Central memory CD8-positive, alpha-beta T cell (primary cell): Measurements from ENCODE around the gene PRAMEF1.
"Not testable (repeated sequence)": the region's sequence is repeated elsewhere in the genome, so short reads cannot be mapped to it uniquely, and the experiment has no call there.

Experiments
- ATAC-seq: fragments of 150-1000 bp; cut with Tn5 transposase; replicated peaks from 2 replicates; pipeline ENCODE4 v1.10.0; 2022; ENCODE audit warnings: mild to moderate bottlenecking, moderate FRiP score, moderate number of reproducible peaks; ENCODE audit not compliant: poor library complexity, severe bottlenecking; ENCODE audit errors: extremely low read depth
- DNase-seq, 2 donors: peaks; one replicate each; pipeline ENCODE4 v3.0.0; 2021; ENCODE audit warnings: low spot score in 2 of 2
- H3K27ac Mint-ChIP-seq: one replicate; pipeline ENCODE4 v1.8.0; 2022; ENCODE audit warnings: low read depth, mild to moderate bottlenecking, moderate library complexity, mixed read lengths
- H3K27me3 Mint-ChIP-seq: one replicate; pipeline ENCODE4 v1.8.0; 2022; ENCODE audit warnings: mixed read lengths
- H3K36me3 Mint-ChIP-seq: one replicate; pipeline ENCODE4 v1.8.0; 2022; ENCODE audit warnings: mild to moderate bottlenecking, moderate library complexity, mixed read lengths; ENCODE audit not compliant: insufficient read depth
- H3K4me1 Mint-ChIP-seq: one replicate; pipeline ENCODE4 v1.8.0; 2022; ENCODE audit warnings: mixed read lengths
- H3K4me3 Mint-ChIP-seq: one replicate; pipeline ENCODE4 v1.8.0; 2022; ENCODE audit warnings: mild to moderate bottlenecking, moderate library complexity, mixed read lengths
- H3K9me3 Mint-ChIP-seq: one replicate; pipeline ENCODE4 v1.8.0; 2022; ENCODE audit warnings: mixed read lengths

Gene PRAMEF1, protein sequence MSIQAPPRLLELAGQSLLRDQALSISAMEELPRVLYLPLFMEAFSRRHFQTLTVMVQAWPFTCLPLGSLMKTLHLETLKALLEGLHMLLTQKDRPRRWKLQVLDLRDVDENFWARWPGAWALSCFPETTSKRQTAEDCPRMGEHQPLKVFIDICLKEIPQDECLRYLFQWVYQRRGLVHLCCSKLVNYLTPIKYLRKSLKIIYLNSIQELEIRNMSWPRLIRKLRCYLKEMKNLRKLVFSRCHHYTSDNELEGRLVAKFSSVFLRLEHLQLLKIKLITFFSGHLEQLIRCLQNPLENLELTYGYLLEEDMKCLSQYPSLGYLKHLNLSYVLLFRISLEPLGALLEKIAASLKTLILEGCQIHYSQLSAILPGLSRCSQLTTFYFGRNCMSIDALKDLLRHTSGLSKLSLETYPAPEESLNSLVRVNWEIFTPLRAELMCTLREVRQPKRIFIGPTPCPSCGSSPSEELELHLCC

DNA sequence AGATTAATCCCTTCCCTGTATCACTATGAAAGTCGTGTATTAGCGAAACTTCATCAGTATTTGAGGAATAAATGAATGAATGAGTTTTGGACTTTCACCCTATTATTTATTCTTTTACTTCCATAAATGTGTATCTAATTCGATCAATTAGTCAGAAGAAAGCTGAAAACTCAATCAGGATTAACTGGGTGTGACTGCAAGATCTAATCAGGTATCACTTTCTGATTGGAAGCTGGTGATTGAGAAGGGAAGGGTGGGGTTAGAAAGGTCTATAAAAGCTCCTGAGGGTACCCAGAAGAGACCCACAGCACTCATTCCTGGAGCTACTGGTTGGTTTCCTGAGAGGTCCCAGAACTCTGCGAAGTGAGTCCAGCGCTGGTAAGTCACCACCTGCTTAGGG lies at the start of gene PRAMEF1:
Gene PRAMEF1, plus strand, starts transcription at position 301 of the 400 bp plus-strand sequence. CDS start 1,831 bp downstream, outside the sequence.
- not testable (repeated sequence) for H3K4me1 Mint-ChIP-seq, ATAC-seq, H3K9me3 Mint-ChIP-seq, H3K27ac Mint-ChIP-seq, H3K4me3 Mint-ChIP-seq, DNase-seq, H3K36me3 Mint-ChIP-seq
- H3K27me3 Mint-ChIP-seq = peaks cover 10% of the 10 kb centered on the region

- Mint-ChIP-seq H3K4me1 (no peaks in the 10 kb centered on the region), H3K9me3 (peaks cover under 1% of the 10 kb centered on the region), H3K27ac (no peak overlapping the region), H3K36me3 (no peaks in the 10 kb centered on the region), H3K27me3 (peaks cover 76% of the 10 kb centered on the region), H3K4me3 (no peak overlapping the region)
- DNase-seq = no peak
- ATAC-seq = no peak
These were observed 49.3 kb upstream of the PRAMEF1 start for GRCh38 chr1:12741946-12742345.

DNA sequence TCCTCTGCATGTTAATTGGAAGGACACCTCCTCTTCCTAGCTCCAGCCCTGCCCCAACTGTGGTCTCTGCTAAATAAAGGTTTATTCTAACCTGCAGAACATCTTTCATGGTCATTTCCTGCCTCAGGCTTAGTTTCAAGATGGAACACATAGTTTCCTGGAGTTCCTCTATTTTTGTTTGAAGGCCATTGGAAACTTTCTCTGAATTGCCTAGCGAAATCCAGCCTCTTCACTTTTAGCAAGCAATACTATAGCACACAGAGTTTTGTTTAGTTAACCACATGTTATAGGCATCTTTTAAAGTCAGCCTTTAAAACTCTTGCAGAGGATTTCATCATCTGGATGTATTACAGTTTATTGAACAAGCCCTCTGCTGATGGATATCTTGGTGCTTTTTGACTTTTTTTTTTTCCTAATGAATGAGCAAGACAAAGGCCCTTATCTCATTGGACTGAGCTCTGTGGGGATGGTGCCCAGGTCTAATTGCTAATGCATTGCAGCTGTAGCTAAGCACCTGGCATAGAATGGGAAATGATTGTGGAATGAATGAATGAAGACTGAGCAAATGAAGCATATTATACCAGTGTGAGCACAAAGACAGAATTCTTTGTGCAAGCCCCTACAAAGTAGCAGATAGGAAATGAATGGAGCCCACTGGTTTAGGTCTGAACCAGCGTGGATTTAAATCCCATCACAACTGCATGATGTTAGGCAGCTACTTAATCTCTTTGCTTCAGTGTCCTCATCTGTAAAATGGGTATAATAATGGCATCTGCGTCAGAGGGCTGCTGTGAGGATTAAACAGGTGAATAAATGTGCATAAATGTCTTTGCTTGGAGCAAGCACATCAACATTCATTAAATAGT lies 45.8 kb upstream of the PRAMEF1 start:
- no peak overlapping the region for H3K27ac Mint-ChIP-seq
- no peak for ATAC-seq
- no peak overlapping the region for H3K4me3 Mint-ChIP-seq

GRCh38 chr1:12745992-12746323 lies 45.2 kb upstream of the PRAMEF1 start, which contains the start of gene CFAP107:
Gene CFAP107 (plus strand): TSS chr1:12746200. CDS start chr1:12746431, 231 bp downstream.
- H3K27ac Mint-ChIP-seq = no peak within 1 kb of the TSS

More for the DNA sequence above, 45.8 kb upstream of the PRAMEF1 start:
- DNase-seq = no peak
- H3K9me3 Mint-ChIP-seq = peaks cover 26% of the 10 kb centered on the region
- no peaks in the 10 kb centered on the region for H3K4me1 Mint-ChIP-seq
- H3K27me3 Mint-ChIP-seq = peaks cover 80% of the 10 kb centered on the region
- no peaks in the 10 kb centered on the region for H3K36me3 Mint-ChIP-seq

DNA sequence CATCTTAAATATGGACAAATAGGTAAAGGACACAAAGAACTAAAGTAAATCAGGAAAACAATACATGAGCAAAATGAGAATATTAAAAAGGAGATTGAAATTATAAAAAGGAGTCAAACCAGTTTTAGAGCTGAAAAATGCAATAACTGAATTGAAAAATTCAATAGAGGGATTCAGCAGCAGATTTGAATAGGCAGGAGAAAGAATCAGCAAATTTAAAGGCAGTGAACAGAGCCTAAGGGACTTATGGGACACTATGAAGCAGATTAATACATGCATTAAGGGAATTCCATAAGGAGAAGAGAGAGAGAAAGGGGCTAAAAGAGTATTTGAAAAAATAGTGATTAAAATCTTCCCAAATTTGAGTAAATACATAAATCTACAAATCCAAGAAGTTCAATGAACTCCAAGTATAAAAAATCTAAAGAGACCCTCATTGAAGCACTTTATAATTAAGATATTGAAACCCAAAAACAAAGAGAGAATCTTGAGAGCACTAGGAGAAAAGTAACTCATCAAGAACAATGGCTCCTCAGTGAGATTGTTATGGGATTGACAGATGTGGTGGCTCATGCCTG lies 42.3 kb upstream of the PRAMEF1 start:
- Mint-ChIP-seq H3K27me3 (peaks cover 92% of the 10 kb centered on the region), H3K4me3 (no peak overlapping the region), H3K36me3 (no peaks in the 10 kb centered on the region), H3K9me3 (peaks cover 29% of the 10 kb centered on the region), H3K4me1 (no peaks in the 10 kb centered on the region), H3K27ac (no peak overlapping the region)
- no peak for ATAC-seq
- no peak for DNase-seq

More at GRCh38 chr1:12745992-12746323, 45.2 kb upstream of the PRAMEF1 start, which contains the start of gene CFAP107:
- Mint-ChIP-seq H3K36me3 (no peaks in the 10 kb centered on the region), H3K4me3 (no peak within 1 kb of the TSS), H3K9me3 (peaks cover 29% of the 10 kb centered on the region), H3K4me1 (no peaks in the 10 kb centered on the region), H3K27me3 (peaks cover 86% of the 10 kb centered on the region)
- no peak for DNase-seq
- no peak for ATAC-seq

- Mint-ChIP-seq H3K27me3 (peaks cover 82% of the 10 kb centered on the region), H3K36me3 (no peaks in the 10 kb centered on the region), H3K9me3 (peaks cover 9% of the 10 kb centered on the region), H3K4me3 (no peak overlapping the region), H3K27ac (no peak overlapping the region), H3K4me1 (no peaks in the 10 kb centered on the region)
- DNase-seq (no peak), ATAC-seq (no peak)
These were observed 36.5 kb upstream of the PRAMEF1 start for GRCh38 chr1:12754738-12755137.

- Mint-ChIP-seq H3K4me1 (no peaks in the 10 kb centered on the region), H3K27ac (no peak overlapping the region), H3K9me3 (no peaks in the 10 kb centered on the region), H3K36me3 (no peaks in the 10 kb centered on the region), H3K27me3 (peaks cover 82% of the 10 kb centered on the region), H3K4me3 (no peak overlapping the region)
- no peak for ATAC-seq
- no peak for DNase-seq
These were observed 34.9 kb upstream of the PRAMEF1 start for GRCh38 chr1:12756273-12756672.

- no peak overlapping the region for H3K27ac Mint-ChIP-seq
- peaks cover 76% of the 10 kb centered on the region for H3K27me3 Mint-ChIP-seq
These were observed 34.3 kb upstream of the PRAMEF1 start for GRCh38 chr1:12756768-12757413.

DNA sequence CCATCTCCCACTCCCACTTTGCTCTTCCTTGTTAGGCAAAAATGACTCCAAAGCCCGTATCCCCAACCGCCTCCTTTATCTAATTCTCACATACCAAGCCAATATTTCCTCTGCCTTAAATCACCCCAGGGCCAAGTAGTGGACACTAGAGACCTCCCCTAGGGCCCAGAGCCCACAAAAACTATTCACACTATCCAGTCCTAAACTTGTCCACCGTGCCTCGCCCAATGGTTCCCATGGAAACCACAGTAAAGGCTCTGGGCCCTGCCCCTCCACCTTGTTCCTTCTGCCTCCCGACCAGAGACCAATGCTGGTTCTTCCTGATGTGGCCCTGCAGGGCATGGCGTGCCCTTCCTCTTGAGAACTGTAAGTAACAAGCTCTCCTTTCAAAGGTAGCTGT lies 33.4 kb upstream of the PRAMEF1 start:
- H3K4me1 Mint-ChIP-seq = no peaks in the 10 kb centered on the region
- DNase-seq = no peak
- no peak overlapping the region for H3K4me3 Mint-ChIP-seq
- no peak for ATAC-seq
- no peak overlapping the region for H3K27ac Mint-ChIP-seq
- no peaks in the 10 kb centered on the region for H3K36me3 Mint-ChIP-seq
- no peaks in the 10 kb centered on the region for H3K9me3 Mint-ChIP-seq
- peaks cover 72% of the 10 kb centered on the region for H3K27me3 Mint-ChIP-seq

More at GRCh38 chr1:12756768-12757413, 34.3 kb upstream of the PRAMEF1 start:
- Mint-ChIP-seq H3K36me3 (no peaks in the 10 kb centered on the region), H3K4me3 (no peak overlapping the region), H3K9me3 (no peaks in the 10 kb centered on the region), H3K4me1 (no peaks in the 10 kb centered on the region)
- DNase-seq (no peak), ATAC-seq (no peak)

- Mint-ChIP-seq H3K4me1 (no peaks in the 10 kb centered on the region), H3K27ac (no peak overlapping the region), H3K4me3 (no peak overlapping the region), H3K27me3 (peaks cover 56% of the 10 kb centered on the region), H3K36me3 (no peaks in the 10 kb centered on the region), H3K9me3 (no peaks in the 10 kb centered on the region)
- no peak for DNase-seq
- ATAC-seq = no peak
These were observed 30.9 kb upstream of the PRAMEF1 start for GRCh38 chr1:12760256-12760795.

GRCh38 chr1:12761781-12762180 lies 29.4 kb upstream of the PRAMEF1 start:
- peaks cover 51% of the 10 kb centered on the region for H3K27me3 Mint-ChIP-seq
- no peaks in the 10 kb centered on the region for H3K4me1 Mint-ChIP-seq
- H3K4me3 Mint-ChIP-seq = no peak overlapping the region
- no peak overlapping the region for H3K27ac Mint-ChIP-seq
- no peak for ATAC-seq
- no peaks in the 10 kb centered on the region for H3K36me3 Mint-ChIP-seq
- no peak for DNase-seq
- no peaks in the 10 kb centered on the region for H3K9me3 Mint-ChIP-seq

- Mint-ChIP-seq H3K27ac (no peak overlapping the region), H3K4me3 (no peak overlapping the region), H3K4me1 (no peaks in the 10 kb centered on the region), H3K36me3 (no peaks in the 10 kb centered on the region), H3K27me3 (peaks cover 55% of the 10 kb centered on the region), H3K9me3 (no peaks in the 10 kb centered on the region)
- ATAC-seq (no peak), DNase-seq (no peak)
These were observed 28.4 kb upstream of the PRAMEF1 start for GRCh38 chr1:12762766-12763165.
